ENCODE data around the gene ADAMTS18.

ADAMTS18 gene

DNA sequence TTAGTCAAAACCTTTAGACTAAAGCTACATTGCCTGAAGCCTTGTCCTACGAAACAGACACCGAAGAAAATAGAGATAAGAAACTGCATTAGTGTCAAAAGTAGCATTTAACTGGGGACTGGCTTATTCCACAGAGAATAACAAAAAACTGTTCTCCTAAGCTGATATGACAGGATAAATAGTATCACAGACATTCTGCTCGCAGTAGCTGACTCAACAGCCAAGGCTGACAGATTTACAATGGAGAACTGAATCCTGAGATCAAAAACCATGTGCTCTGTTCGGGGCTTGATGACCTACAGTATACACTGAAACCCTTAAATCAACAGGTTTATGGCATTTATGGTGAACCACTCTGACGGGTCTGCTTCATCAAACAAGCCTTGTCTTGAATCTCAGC is 25.5 kb downstream of the ADAMTS18 start:
- Histone ChIP-seq H3K9ac (ENCODE audit: low read depth, low read length, poor library complexity, severe bottlenecking) (no peak overlapping the region), H3K36me3 (ENCODE audit: insufficient read depth, low read length) (no peaks in the 10 kb centered on the region), H3K27me3 (ENCODE audit: insufficient read depth, low read length, poor library complexity, severe bottlenecking) (no peaks in the 10 kb centered on the region), H4K20me1 (ENCODE audit: insufficient read depth, low read length, poor library complexity, severe bottlenecking) (no peaks in the 10 kb centered on the region), H3F3A (ENCODE audit: low read depth) (no peaks in the 10 kb centered on the region), H3K79me2 (ENCODE audit: insufficient read depth, low read length) (no peaks in the 10 kb centered on the region), H3K4me1 (ENCODE audit: insufficient read depth, low read length, poor library complexity, severe bottlenecking) (no peaks in the 10 kb centered on the region), H3K4me3 (ENCODE audit: low read length, poor library complexity, severe bottlenecking) (no peak overlapping the region), H2AFZ (ENCODE audit: low read length) (no peak overlapping the region), H3K4me2 (ENCODE audit: low read depth, low read length, poor library complexity, severe bottlenecking) (no peak overlapping the region), H3K9me2 (replicated peaks; ENCODE audit: low read depth, low read length) (no peaks in the 10 kb centered on the region), H3K9me3 (ENCODE audit: insufficient read depth, low read depth, low read length) (no peaks in the 10 kb centered on the region)
- no peak for TF ChIP-seq EZH2phosphoT487 (IDR thresholded peaks at IDR 0.05; ENCODE audit: borderline replicate concordance)
- TF ChIP-seq, protein P1, sequence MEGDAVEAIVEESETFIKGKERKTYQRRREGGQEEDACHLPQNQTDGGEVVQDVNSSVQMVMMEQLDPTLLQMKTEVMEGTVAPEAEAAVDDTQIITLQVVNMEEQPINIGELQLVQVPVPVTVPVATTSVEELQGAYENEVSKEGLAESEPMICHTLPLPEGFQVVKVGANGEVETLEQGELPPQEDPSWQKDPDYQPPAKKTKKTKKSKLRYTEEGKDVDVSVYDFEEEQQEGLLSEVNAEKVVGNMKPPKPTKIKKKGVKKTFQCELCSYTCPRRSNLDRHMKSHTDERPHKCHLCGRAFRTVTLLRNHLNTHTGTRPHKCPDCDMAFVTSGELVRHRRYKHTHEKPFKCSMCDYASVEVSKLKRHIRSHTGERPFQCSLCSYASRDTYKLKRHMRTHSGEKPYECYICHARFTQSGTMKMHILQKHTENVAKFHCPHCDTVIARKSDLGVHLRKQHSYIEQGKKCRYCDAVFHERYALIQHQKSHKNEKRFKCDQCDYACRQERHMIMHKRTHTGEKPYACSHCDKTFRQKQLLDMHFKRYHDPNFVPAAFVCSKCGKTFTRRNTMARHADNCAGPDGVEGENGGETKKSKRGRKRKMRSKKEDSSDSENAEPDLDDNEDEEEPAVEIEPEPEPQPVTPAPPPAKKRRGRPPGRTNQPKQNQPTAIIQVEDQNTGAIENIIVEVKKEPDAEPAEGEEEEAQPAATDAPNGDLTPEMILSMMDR (conservative IDR thresholded peaks at IDR 0.05; ENCODE audit: low read length) = no peak

DNA sequence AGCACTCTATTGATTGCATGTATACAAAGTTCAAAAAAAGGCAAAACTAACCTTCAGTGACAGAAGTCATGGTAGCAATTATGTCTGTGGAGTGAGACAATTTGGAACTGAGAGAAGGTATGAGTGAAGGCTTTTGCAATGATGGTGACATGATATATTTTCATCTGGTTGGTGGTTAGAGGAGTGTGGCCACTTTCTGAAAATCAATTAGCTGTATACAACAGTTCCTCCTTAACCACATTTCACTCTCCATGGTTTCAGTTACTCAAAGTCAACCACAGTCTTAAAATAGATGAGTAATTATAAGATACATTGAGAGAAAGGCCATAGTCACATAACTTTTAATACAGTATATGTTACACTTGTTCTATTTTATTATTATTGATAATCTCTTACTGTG is 26.2 kb downstream of the ADAMTS18 start:
- Histone ChIP-seq H3K36me3 (ENCODE audit: insufficient read depth, low read length) (no peaks in the 10 kb centered on the region), H2AFZ (ENCODE audit: low read length) (no peak overlapping the region), H3K9ac (ENCODE audit: low read depth, low read length, poor library complexity, severe bottlenecking) (no peak overlapping the region), H3K79me2 (ENCODE audit: insufficient read depth, low read length) (no peaks in the 10 kb centered on the region), H3K9me2 (replicated peaks; ENCODE audit: low read depth, low read length) (no peaks in the 10 kb centered on the region), H4K20me1 (ENCODE audit: insufficient read depth, low read length, poor library complexity, severe bottlenecking) (no peaks in the 10 kb centered on the region), H3K27me3 (ENCODE audit: insufficient read depth, low read length, poor library complexity, severe bottlenecking) (no peaks in the 10 kb centered on the region), H3F3A (ENCODE audit: low read depth) (no peaks in the 10 kb centered on the region), H3K4me3 (ENCODE audit: low read length, poor library complexity, severe bottlenecking) (no peak overlapping the region), H3K4me2 (ENCODE audit: low read depth, low read length, poor library complexity, severe bottlenecking) (no peak overlapping the region), H3K4me1 (ENCODE audit: insufficient read depth, low read length, poor library complexity, severe bottlenecking) (no peaks in the 10 kb centered on the region), H3K9me3 (ENCODE audit: insufficient read depth, low read depth, low read length) (no peaks in the 10 kb centered on the region)
- TF ChIP-seq, protein P1 (conservative IDR thresholded peaks at IDR 0.05; ENCODE audit: low read length) = no peak
- TF ChIP-seq EZH2phosphoT487 (IDR thresholded peaks at IDR 0.05; ENCODE audit: borderline replicate concordance) = no peak

DNA sequence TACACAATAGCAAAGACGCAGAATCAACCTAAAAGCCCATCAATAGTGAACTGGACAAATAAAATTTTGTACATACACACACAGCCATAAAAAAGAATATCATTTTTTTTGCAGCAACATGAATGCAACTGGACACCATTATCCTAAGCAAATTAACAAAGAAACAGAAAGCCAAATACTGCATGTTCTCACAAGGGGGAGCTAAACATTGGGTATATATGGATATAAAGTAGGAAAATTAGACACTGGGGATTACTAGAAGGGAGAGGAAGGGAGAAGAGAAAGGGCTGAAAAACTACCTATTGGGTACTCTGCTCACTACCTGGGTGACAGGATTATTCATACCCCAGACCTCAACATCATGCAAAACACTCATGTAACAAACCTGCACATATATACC is 28.2 kb downstream of the ADAMTS18 start:
- Histone ChIP-seq H3K4me2 (ENCODE audit: low read depth, low read length, poor library complexity, severe bottlenecking) (no peak overlapping the region), H4K20me1 (ENCODE audit: insufficient read depth, low read length, poor library complexity, severe bottlenecking) (no peaks in the 10 kb centered on the region), H3K79me2 (ENCODE audit: insufficient read depth, low read length) (no peaks in the 10 kb centered on the region), H3K36me3 (ENCODE audit: insufficient read depth, low read length) (no peaks in the 10 kb centered on the region), H3K9me2 (replicated peaks; ENCODE audit: low read depth, low read length) (no peaks in the 10 kb centered on the region), H3F3A (ENCODE audit: low read depth) (no peaks in the 10 kb centered on the region), H3K9me3 (ENCODE audit: insufficient read depth, low read depth, low read length) (no peaks in the 10 kb centered on the region), H3K4me3 (ENCODE audit: low read length, poor library complexity, severe bottlenecking) (no peak overlapping the region), H3K27me3 (ENCODE audit: insufficient read depth, low read length, poor library complexity, severe bottlenecking) (no peaks in the 10 kb centered on the region), H2AFZ (ENCODE audit: low read length) (no peak overlapping the region), H3K4me1 (ENCODE audit: insufficient read depth, low read length, poor library complexity, severe bottlenecking) (no peaks in the 10 kb centered on the region), H3K9ac (ENCODE audit: low read depth, low read length, poor library complexity, severe bottlenecking) (no peak overlapping the region)
- TF ChIP-seq EZH2phosphoT487 (IDR thresholded peaks at IDR 0.05; ENCODE audit: borderline replicate concordance) = no peak
- TF ChIP-seq, protein P1 (conservative IDR thresholded peaks at IDR 0.05; ENCODE audit: low read length) = peak; percentile 59
